ENCODE measurements around the gene CHMP4A. TPM values are rescaled to one million over a fixed set of nuclear protein-coding genes. Genes with fewer than 3 reads are reported as not detected.

Gene CHMP4A
- total and polyA plus RNA-seq, 2 of the 13 experiments (the other 11 are each of a cell fraction or from before 2014, with no cell fraction given), result 83.6 to 113 TPM

- no peak; the same call in 1 of the 2 replicates for TF ChIP-seq NFE2L1 (CRISPR knock-in tag; IDR thresholded peaks at IDR 0.05; ENCODE audit: borderline replicate concordance)
- peak; percentile 35; the same call in 1 of the 2 replicates for TF ChIP-seq ZNF7 (CRISPR knock-in tag; IDR thresholded peaks at IDR 0.05)
- TF ChIP-seq ZNF605 (CRISPR knock-in tag; IDR thresholded peaks at IDR 0.05), result peak; percentile 100
- no peak for TF ChIP-seq CENPBD1 (CRISPR knock-in tag; IDR thresholded peaks at IDR 0.05; ENCODE audit: borderline replicate concordance, low read depth)
- peak; percentile 91; the same call in 1 of the 2 replicates for TF ChIP-seq ELF1 (CRISPR knock-in tag; IDR thresholded peaks at IDR 0.05)
- TF ChIP-seq ARID2 (CRISPR knock-in tag; IDR thresholded peaks at IDR 0.05; ENCODE audit: borderline replicate concordance), result no peak
- peak; percentile 78; the same call in 1 of the 2 replicates for TF ChIP-seq YEATS2 (CRISPR knock-in tag; IDR thresholded peaks at IDR 0.05; ENCODE audit: borderline replicate concordance)
- TF ChIP-seq FOXJ3 (CRISPR knock-in tag; IDR thresholded peaks at IDR 0.05; ENCODE audit: borderline replicate concordance), result no peak
- TF ChIP-seq ZNF597 (CRISPR knock-in tag; IDR thresholded peaks at IDR 0.05), result peak; percentile 96
- TF ChIP-seq ZNF136 (CRISPR knock-in tag; IDR thresholded peaks at IDR 0.05; ENCODE audit: low read depth), result peak; percentile 99; the same call in 1 of the 2 replicates
- TF ChIP-seq, protein P1, sequence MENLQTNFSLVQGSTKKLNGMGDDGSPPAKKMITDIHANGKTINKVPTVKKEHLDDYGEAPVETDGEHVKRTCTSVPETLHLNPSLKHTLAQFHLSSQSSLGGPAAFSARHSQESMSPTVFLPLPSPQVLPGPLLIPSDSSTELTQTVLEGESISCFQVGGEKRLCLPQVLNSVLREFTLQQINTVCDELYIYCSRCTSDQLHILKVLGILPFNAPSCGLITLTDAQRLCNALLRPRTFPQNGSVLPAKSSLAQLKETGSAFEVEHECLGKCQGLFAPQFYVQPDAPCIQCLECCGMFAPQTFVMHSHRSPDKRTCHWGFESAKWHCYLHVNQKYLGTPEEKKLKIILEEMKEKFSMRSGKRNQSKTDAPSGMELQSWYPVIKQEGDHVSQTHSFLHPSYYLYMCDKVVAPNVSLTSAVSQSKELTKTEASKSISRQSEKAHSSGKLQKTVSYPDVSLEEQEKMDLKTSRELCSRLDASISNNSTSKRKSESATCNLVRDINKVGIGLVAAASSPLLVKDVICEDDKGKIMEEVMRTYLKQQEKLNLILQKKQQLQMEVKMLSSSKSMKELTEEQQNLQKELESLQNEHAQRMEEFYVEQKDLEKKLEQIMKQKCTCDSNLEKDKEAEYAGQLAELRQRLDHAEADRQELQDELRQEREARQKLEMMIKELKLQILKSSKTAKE (CRISPR knock-in tag; IDR thresholded peaks at IDR 0.05; ENCODE audit: borderline replicate concordance), result no peak
- TF ChIP-seq ZNF564 (CRISPR knock-in tag; IDR thresholded peaks at IDR 0.05), result peak; percentile 94
- TF ChIP-seq, protein P2, sequence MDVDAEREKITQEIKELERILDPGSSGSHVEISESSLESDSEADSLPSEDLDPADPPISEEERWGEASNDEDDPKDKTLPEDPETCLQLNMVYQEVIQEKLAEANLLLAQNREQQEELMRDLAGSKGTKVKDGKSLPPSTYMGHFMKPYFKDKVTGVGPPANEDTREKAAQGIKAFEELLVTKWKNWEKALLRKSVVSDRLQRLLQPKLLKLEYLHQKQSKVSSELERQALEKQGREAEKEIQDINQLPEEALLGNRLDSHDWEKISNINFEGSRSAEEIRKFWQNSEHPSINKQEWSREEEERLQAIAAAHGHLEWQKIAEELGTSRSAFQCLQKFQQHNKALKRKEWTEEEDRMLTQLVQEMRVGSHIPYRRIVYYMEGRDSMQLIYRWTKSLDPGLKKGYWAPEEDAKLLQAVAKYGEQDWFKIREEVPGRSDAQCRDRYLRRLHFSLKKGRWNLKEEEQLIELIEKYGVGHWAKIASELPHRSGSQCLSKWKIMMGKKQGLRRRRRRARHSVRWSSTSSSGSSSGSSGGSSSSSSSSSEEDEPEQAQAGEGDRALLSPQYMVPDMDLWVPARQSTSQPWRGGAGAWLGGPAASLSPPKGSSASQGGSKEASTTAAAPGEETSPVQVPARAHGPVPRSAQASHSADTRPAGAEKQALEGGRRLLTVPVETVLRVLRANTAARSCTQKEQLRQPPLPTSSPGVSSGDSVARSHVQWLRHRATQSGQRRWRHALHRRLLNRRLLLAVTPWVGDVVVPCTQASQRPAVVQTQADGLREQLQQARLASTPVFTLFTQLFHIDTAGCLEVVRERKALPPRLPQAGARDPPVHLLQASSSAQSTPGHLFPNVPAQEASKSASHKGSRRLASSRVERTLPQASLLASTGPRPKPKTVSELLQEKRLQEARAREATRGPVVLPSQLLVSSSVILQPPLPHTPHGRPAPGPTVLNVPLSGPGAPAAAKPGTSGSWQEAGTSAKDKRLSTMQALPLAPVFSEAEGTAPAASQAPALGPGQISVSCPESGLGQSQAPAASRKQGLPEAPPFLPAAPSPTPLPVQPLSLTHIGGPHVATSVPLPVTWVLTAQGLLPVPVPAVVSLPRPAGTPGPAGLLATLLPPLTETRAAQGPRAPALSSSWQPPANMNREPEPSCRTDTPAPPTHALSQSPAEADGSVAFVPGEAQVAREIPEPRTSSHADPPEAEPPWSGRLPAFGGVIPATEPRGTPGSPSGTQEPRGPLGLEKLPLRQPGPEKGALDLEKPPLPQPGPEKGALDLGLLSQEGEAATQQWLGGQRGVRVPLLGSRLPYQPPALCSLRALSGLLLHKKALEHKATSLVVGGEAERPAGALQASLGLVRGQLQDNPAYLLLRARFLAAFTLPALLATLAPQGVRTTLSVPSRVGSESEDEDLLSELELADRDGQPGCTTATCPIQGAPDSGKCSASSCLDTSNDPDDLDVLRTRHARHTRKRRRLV (CRISPR knock-in tag; IDR thresholded peaks at IDR 0.05), result peak; percentile 98
- TF ChIP-seq ZNF44 (CRISPR knock-in tag; IDR thresholded peaks at IDR 0.05), result peak; percentile 55
- peak; percentile 35; the same call in 1 of the 2 replicates for TF ChIP-seq ZMYM3 (CRISPR knock-in tag; IDR thresholded peaks at IDR 0.05)
- peak; percentile 35; the same call in 1 of the 2 replicates for TF ChIP-seq ZNF567 (CRISPR knock-in tag; IDR thresholded peaks at IDR 0.05; ENCODE audit: borderline replicate concordance)
- TF ChIP-seq MEIS1 (CRISPR knock-in tag; IDR thresholded peaks at IDR 0.05; ENCODE audit: borderline replicate concordance), result no peak; the same call in 1 of the 2 replicates
- TF ChIP-seq ZFP41 (CRISPR knock-in tag; IDR thresholded peaks at IDR 0.05; ENCODE audit: borderline replicate concordance), result peak; percentile 75; the same call in 1 of the 2 replicates
- no peak for TF ChIP-seq ZFP82 (CRISPR knock-in tag; IDR thresholded peaks at IDR 0.05; ENCODE audit: borderline replicate concordance)
- peak; percentile 71 for TF ChIP-seq ZNF335 (CRISPR knock-in tag; IDR thresholded peaks at IDR 0.05)
Observed at GRCh38 chr14:24232121-24232644, 18.9 kb upstream of the CHMP4A start, which contains the start of gene NEDD8 (continued).

Measured in HepG2 (cell line).